Astrocyte of the cerebellum (primary cell): ENCODE results near the gene IMPG1.

ENCODE experiments used
- DNase-seq: peaks from one replicate; pipeline ENCODE4 v3.0.0-alpha.2; 2011; ENCODE audit warnings: low read depth
- H3K4me3 ChIP-seq: 2 replicates; pipeline ENCODE4 v1.5.1; 2011; ENCODE audit warnings: mild to moderate bottlenecking, low read depth, low read length, moderate library complexity
- in situ Hi-C: cut with HindIII; loops from 2 replicates; pipeline ENCODE4 v1.10.0; 2017; ENCODE audit warnings: low sequenced_read_pairs
- TF ChIP-seq, protein P1 (sequence below): IDR thresholded peaks from 2 replicates; pipeline ENCODE4 v1.5.1; 2012; ENCODE audit warnings: low read length, low read depth, moderate library complexity, mild to moderate bottlenecking; ENCODE audit errors: missing control alignments

IMPG1 gene, protein sequence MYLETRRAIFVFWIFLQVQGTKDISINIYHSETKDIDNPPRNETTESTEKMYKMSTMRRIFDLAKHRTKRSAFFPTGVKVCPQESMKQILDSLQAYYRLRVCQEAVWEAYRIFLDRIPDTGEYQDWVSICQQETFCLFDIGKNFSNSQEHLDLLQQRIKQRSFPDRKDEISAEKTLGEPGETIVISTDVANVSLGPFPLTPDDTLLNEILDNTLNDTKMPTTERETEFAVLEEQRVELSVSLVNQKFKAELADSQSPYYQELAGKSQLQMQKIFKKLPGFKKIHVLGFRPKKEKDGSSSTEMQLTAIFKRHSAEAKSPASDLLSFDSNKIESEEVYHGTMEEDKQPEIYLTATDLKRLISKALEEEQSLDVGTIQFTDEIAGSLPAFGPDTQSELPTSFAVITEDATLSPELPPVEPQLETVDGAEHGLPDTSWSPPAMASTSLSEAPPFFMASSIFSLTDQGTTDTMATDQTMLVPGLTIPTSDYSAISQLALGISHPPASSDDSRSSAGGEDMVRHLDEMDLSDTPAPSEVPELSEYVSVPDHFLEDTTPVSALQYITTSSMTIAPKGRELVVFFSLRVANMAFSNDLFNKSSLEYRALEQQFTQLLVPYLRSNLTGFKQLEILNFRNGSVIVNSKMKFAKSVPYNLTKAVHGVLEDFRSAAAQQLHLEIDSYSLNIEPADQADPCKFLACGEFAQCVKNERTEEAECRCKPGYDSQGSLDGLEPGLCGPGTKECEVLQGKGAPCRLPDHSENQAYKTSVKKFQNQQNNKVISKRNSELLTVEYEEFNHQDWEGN

DNA sequence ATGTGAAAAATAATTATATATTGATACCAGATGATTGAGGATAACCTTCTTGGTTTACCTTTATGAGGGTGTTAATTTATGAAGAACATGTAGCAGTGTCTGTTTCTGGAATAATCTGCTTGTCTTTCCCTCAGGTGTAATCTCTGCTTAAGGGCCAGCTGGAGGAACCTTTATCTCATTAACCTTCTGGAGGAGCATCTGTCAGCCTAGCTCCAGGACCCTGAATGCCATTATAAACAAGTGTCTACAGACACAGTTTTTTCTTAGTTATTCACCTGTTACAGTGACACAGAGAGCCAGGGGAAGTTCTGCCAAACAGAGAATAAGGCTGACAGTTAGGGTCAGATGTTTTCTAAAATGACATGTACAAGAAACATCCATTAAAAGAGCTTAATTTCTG, at the start of gene IMPG1:
Gene IMPG1, minus strand, starts transcription at position 101 of the 400 bp plus-strand sequence. CDS start 174 bp downstream, outside the sequence.
- no peak for DNase-seq
- in situ Hi-C loops: no loop called here
- TF ChIP-seq, protein P1, sequence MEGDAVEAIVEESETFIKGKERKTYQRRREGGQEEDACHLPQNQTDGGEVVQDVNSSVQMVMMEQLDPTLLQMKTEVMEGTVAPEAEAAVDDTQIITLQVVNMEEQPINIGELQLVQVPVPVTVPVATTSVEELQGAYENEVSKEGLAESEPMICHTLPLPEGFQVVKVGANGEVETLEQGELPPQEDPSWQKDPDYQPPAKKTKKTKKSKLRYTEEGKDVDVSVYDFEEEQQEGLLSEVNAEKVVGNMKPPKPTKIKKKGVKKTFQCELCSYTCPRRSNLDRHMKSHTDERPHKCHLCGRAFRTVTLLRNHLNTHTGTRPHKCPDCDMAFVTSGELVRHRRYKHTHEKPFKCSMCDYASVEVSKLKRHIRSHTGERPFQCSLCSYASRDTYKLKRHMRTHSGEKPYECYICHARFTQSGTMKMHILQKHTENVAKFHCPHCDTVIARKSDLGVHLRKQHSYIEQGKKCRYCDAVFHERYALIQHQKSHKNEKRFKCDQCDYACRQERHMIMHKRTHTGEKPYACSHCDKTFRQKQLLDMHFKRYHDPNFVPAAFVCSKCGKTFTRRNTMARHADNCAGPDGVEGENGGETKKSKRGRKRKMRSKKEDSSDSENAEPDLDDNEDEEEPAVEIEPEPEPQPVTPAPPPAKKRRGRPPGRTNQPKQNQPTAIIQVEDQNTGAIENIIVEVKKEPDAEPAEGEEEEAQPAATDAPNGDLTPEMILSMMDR: no peak

DNA sequence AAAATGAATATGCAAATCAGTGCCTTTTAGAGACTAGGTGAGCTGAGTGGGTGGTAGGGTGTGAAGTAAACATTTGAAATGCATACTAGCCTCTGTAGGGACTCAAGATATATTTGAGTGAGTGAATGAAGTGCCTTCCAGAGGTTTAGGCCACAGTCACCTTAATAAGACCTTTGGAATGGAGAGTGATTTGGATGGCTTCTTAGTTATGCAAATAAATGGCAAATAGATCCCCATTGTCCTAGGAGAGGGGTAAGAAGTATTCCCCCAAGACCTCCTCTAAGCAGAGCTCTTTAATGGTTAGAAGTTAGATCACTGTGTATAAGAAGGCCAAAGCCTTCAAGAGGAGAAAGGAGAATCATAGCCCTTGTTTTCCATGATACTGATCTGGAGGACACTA, 47.8 kb upstream of the IMPG1 start:
- TF ChIP-seq, protein P1: no peak
- in situ Hi-C loops: no loop called here

More for the DNA sequence above, at the start of gene IMPG1:
- H3K4me3 ChIP-seq: no peak within 1 kb of the TSS

DNA sequence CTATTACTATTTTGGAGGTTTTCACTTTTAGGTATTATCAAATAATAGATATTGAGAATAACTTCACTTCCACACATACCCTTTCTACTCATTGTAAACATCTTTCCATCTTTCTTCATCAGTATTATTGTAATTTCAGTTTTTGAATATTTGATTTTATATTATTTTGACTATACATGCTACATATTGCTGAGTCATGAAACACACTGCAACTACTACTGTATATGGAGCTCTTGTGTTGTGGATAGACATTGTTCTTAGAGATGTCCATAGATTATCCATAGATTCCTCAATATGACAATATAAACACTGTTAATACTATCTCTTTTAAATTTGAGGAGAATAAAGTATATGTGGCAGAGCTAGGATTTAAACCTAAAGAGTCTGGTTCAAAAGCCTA, 819 bp upstream of the IMPG1 start:
- in situ Hi-C loops: no loop called here
- no peak overlapping the region for H3K4me3 ChIP-seq
- no peak for DNase-seq
- TF ChIP-seq, protein P1: no peak

More for the DNA sequence above, 47.8 kb upstream of the IMPG1 start:
- no peak overlapping the region for H3K4me3 ChIP-seq
- no peak for DNase-seq

DNA sequence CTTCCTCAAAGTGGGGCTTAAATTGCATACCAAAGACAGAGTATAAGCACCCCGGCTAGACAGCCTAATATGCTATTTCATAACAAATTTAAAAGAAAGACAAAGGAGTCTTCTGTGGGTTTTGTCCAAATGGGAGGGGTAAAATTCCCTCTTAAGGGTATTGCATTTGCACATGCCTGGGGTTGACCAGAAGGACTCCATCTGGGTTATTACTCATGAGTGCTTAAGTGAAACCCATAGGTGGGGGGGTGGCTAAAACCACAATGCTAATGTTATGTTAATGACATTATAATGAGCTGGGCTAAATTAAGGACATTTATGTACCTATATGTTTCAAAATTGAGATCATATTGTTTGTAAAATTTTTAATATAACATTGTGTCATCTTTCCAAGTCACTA, 15.0 kb downstream of the IMPG1 start:
- no peak for DNase-seq

DNA sequence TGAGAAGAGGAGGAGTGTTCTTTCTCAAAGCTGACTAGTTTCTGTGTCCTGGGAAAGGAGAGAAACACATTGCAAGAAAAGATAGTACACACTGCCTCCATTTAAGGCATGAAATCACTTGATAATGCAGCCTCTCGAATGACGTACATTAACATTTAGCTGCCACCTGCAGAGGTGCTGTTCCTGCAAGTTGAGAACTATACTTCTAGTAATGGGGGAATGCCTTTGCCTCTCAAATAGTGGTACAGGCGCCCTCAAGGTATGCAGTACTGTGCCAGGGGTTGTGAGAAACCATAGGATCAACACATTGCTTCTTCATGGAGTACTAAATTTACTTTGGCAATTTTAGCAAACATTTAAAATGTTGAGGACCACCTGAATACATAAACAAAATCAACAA, 20.1 kb downstream of the IMPG1 start:
- DNase-seq: no peak
- H3K4me3 ChIP-seq: no peak overlapping the region
- in situ Hi-C loops: no loop called here
- TF ChIP-seq, protein P1: no peak

More for the DNA sequence above, 15.0 kb downstream of the IMPG1 start:
- H3K4me3 ChIP-seq: no peak overlapping the region
- TF ChIP-seq, protein P1: no peak
- in situ Hi-C loops: no loop called here

DNA sequence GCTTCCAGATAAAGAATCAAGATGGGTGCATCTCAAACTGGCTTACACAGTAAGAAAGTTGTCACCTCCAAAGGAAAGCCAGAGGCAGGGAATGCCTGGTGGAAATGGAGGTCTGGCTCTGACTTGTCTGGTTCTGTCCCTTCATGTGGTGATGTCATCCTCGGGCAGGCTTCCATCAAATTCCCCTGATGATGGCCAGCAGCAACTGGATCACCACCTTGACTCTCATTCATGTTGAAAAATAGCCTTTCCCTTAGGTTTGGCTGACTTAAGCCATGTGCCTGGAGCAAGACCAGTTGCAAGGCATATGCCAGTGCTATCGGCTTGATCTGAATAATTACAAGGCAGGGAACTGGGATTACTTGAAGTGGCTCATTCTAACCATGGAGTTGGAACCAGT, 28.8 kb downstream of the IMPG1 start:
- DNase-seq: no peak
- in situ Hi-C loops: no loop called here
- H3K4me3 ChIP-seq: no peak overlapping the region
- TF ChIP-seq, protein P1: no peak
